B cell (primary cell): Measurements from ENCODE around the gene GALNT10. TPM values are rescaled to one million over a fixed set of nuclear protein-coding genes. Genes with fewer than 3 reads are reported as not detected.

ENCODE experiments used
- ATAC-seq: fragments of 200-7000 bp; cut with Tn5 transposase; one replicate; pipeline ENCODE4 v1.10.0; 2021; ENCODE audit warnings: low read depth, mild to moderate bottlenecking, moderate number of reproducible peaks, moderate library complexity
- CTCF ChIA-PET: fragments of 350-600 bp; sonication (Branson Sonifier 250); formaldehyde crosslinking; loops from one replicate; lab custom pipeline; 2021; ENCODE audit warnings: antibody characterized with exemption, inconsistent platforms; lab: Charles Lee
- POLR2A ChIA-PET: fragments of 350-600 bp; sonication (Branson Sonifier 250); formaldehyde crosslinking; loops from one replicate; lab custom pipeline; 2021; ENCODE audit warnings: antibody characterized with exemption; lab: Charles Lee
- DNase-seq: peaks from one replicate; pipeline ENCODE4 v3.0.0; 2013
- H2AFZ ChIP-seq: 2 replicates; pipeline ENCODE4 v1.6.1; 2012; ENCODE audit warnings: mild to moderate bottlenecking, low read depth, low read length; ENCODE audit not compliant: insufficient read depth, poor library complexity, severe bottlenecking
- H3K27ac ChIP-seq, 2 donors: 1 replicate in 1 of 2; 2 replicates in 1 of 2; pipeline ENCODE4 v1.5.1; 2012 to 2013; ENCODE audit warnings: low read length in 2 of 2, mild to moderate bottlenecking in 2 of 2, moderate library complexity in 1 of 2
- H3K27me3 ChIP-seq, 4 experiments: fragments of 200-600 bp in 1 of 4; sonication (generic) in 1 of 4; replicated peaks in 1 of 4; 1 replicate in 2 of 4; 2 replicates in 2 of 4; pipeline versions ENCODE4 v1.6.1 to v1.7.0; 2013 to 2016; ENCODE audit warnings: low read length in 3 of 4, mild to moderate bottlenecking in 2 of 4, mixed read lengths in 1 of 4, moderate library complexity in 1 of 4; ENCODE audit not compliant: insufficient read depth in 4 of 4, control insufficient read depth in 3 of 4; ENCODE audit errors: control extremely low read depth in 1 of 4
- H3K36me3 ChIP-seq, 2 experiments: replicated peaks in 1 of 2; 1 replicate in 1 of 2; 2 replicates in 1 of 2; pipeline versions ENCODE4 v1.6.1 to v1.7.1; 2013; ENCODE audit warnings: low read length in 1 of 2; ENCODE audit not compliant: insufficient read depth in 2 of 2, control insufficient read depth in 1 of 2; ENCODE audit errors: control extremely low read depth in 1 of 2, extremely low read depth in 1 of 2
- H3K4me1 ChIP-seq, 2 donors: fragments of 200-600 bp in 1 of 2; sonication (generic) in 1 of 2; 1 replicate in 1 of 2; 2 replicates in 1 of 2; pipeline versions ENCODE4 v1.5.1 to v1.6.1; 2013 to 2017; ENCODE audit warnings: low read length in 2 of 2; ENCODE audit not compliant: control insufficient read depth in 2 of 2, insufficient read depth in 2 of 2
- H3K4me2 ChIP-seq: replicated peaks from 2 replicates; pipeline ENCODE3; 2012; ENCODE audit warnings: mild to moderate bottlenecking, low read depth, low read length; ENCODE audit not compliant: poor library complexity, severe bottlenecking
- H3K4me3 ChIP-seq, 5 experiments: fragments of 200-600 bp in 1 of 5; sonication (generic) in 1 of 5; 1 replicate in 3 of 5; 2 replicates in 2 of 5; pipeline versions ENCODE4 v1.5.1 to v1.7.0; 2011 to 2016; ENCODE audit warnings: low read length in 4 of 5, mild to moderate bottlenecking in 4 of 5, low read depth in 2 of 5, control low read depth in 1 of 5, moderate library complexity in 1 of 5; ENCODE audit not compliant: insufficient read depth in 1 of 5; ENCODE audit errors: control extremely low read depth in 1 of 5, extremely low read depth in 1 of 5
- H3K79me2 ChIP-seq: fragments of 200-600 bp; sonication (generic); one replicate; pipeline ENCODE4 v1.6.0; 2016; ENCODE audit warnings: low read length; ENCODE audit not compliant: control insufficient read depth, insufficient read depth
- H3K9ac ChIP-seq: fragments of 200-600 bp; sonication (generic); 2 replicates; pipeline ENCODE4 v1.6.1; 2017; ENCODE audit warnings: mild to moderate bottlenecking, low read length, moderate library complexity
- H3K9me3 ChIP-seq, 3 donors: one replicate each; pipeline versions ENCODE4 v1.6.1 to v1.7.1; 2013; ENCODE audit warnings: low read length in 2 of 3; ENCODE audit not compliant: control insufficient read depth in 2 of 3, insufficient read depth in 1 of 3; ENCODE audit errors: control extremely low read depth in 1 of 3
- H4K20me1 ChIP-seq: 2 replicates; pipeline ENCODE4 v1.6.0; 2012; ENCODE audit warnings: mild to moderate bottlenecking, low read length; ENCODE audit not compliant: insufficient read depth, control insufficient read depth, poor library complexity, severe bottlenecking
- H3K27ac Mint-ChIP-seq: one replicate; pipeline ENCODE4 v1.8.0; 2021; ENCODE audit warnings: mixed read lengths
- H3K27me3 Mint-ChIP-seq: one replicate; pipeline ENCODE4 v1.8.0; 2021; ENCODE audit warnings: mixed read lengths
- H3K4me1 Mint-ChIP-seq: one replicate; pipeline ENCODE4 v1.8.0; 2021; ENCODE audit warnings: mixed read lengths
- H3K4me3 Mint-ChIP-seq: one replicate; pipeline ENCODE4 v1.8.0; 2021; ENCODE audit warnings: mixed read lengths
- H3K9me3 Mint-ChIP-seq: one replicate; pipeline ENCODE4 v1.8.0; 2022; ENCODE audit warnings: mixed read lengths; ENCODE audit not compliant: insufficient read depth
- CTCF ChIP-seq: fragments of 200-600 bp; IDR thresholded peaks from one replicate; pipeline ENCODE4 v1.8.0; 2022; ENCODE audit warnings: antibody characterized with exemption, mild to moderate bottlenecking
- EZH2 ChIP-seq: IDR thresholded peaks from 2 replicates; pipeline ENCODE4 v1.6.1; 2012; ENCODE audit warnings: borderline replicate concordance, low read depth, mild to moderate bottlenecking, moderate library complexity, low read length; ENCODE audit not compliant: insufficient read depth, poor library complexity, severe bottlenecking
- WGBS: methylation state at CpG from one replicate; pipeline ENCODE4 v1.1.5; 2013; ENCODE audit warnings: missing lambda C conversion rate; ENCODE audit not compliant: insufficient coverage; 5-methylcytosine and 5-hydroxymethylcytosine counted together
- intact Hi-C: fragments of 100-400 bp; cut with micrococcal nuclease; formaldehyde crosslinking; loops from one replicate; pipeline ENCODE4 v1.10.0; 2022
- polyA plus RNA-seq: library from polyadenylated mRNA; depleted of rRNA; stranded (reverse); fragments of >200 nt; gene quantifications from 2 replicates; pipeline ENCODE4 v1.2.3, GENCODE V29; 2012
- total RNA-seq, 2 donors: library from RNA; stranded (reverse); fragments of 120-200 nt in 1 of 2; gene quantifications; 1 replicate in 1 of 2; 2 replicates in 1 of 2; pipeline versions ENCODE4 v1.2.3 to v1.2.4, GENCODE V29; 2013 to 2022

Gene GALNT10
- total and polyA plus RNA-seq, 2 donors (not counting 1 experiment from before 2014, with no cell fraction given): 27.7 to 42.8 TPM

- Mint-ChIP-seq H3K4me1 (peaks cover 38% of the 10 kb centered on the region), H3K27ac (no peak overlapping the region), H3K9me3 (no peaks in the 10 kb centered on the region), H3K27me3 (no peaks in the 10 kb centered on the region), H3K4me3 (no peak overlapping the region)
- H3K4me3 ChIP-seq: no peak overlapping the region
- H2AFZ ChIP-seq: no peak overlapping the region
- H3K79me2 ChIP-seq: peaks cover 3% of the 10 kb centered on the region
- CTCF ChIA-PET: no interaction called here
- WGBS: no CpG with 5 or more reads among the region's 1 CpG
- no peaks in the 10 kb centered on the region for H4K20me1 ChIP-seq
- POLR2A ChIA-PET: no interaction called here
- TF ChIP-seq CTCF: no peak
- no peak for TF ChIP-seq EZH2
- no peaks in the 10 kb centered on the region for H3K27me3 ChIP-seq
- ATAC-seq (no peak), DNase-seq (no peak)
- H3K4me1 ChIP-seq: peaks cover 34 to 35% of the 10 kb centered on the region in 2 donors
- H3K4me2 ChIP-seq: no peak overlapping the region
- intact Hi-C loops: no loop called here
- no peaks in the 10 kb centered on the region for H3K9me3 ChIP-seq
- H3K36me3 ChIP-seq: no peaks in the 10 kb centered on the region
- H3K27ac ChIP-seq: no peak overlapping the region
- H3K9ac ChIP-seq: no peak overlapping the region
These were observed 80.9 kb downstream of the GALNT10 start for GRCh38 chr5:154271466-154271865.

- H3K27ac ChIP-seq: peak overlapping the region in 1 of 2 donors; percentile 56
- peaks cover 38% of the 10 kb centered on the region for H3K4me1 Mint-ChIP-seq
- ChIA-PET CTCF (no interaction called here), POLR2A (no interaction called here)
- no peak overlapping the region for H3K4me3 ChIP-seq
- intact Hi-C loops: no loop called here
- no peaks in the 10 kb centered on the region for H3K36me3 ChIP-seq
- no peak for ATAC-seq
- no peaks in the 10 kb centered on the region for H3K27me3 Mint-ChIP-seq
- H3K4me2 ChIP-seq: no peak overlapping the region
- H3K27ac Mint-ChIP-seq: peak overlapping the region; percentile 86
- TF ChIP-seq EZH2: no peak
- TF ChIP-seq CTCF: no peak
- H3K9me3 ChIP-seq: no peaks in the 10 kb centered on the region
- no peak overlapping the region for H2AFZ ChIP-seq
- no peaks in the 10 kb centered on the region for H3K27me3 ChIP-seq
- H3K4me1 ChIP-seq: peaks cover 34 to 35% of the 10 kb centered on the region in 2 donors
- 80% methylated on average over 3 of the region's 6 CpGs for WGBS
- H3K79me2 ChIP-seq: peaks cover 8% of the 10 kb centered on the region
- no peak overlapping the region for H3K9ac ChIP-seq
- no peaks in the 10 kb centered on the region for H3K9me3 Mint-ChIP-seq
- no peak overlapping the region for H3K4me3 Mint-ChIP-seq
- no peaks in the 10 kb centered on the region for H4K20me1 ChIP-seq
- no peak for DNase-seq
These were observed 81.5 kb downstream of the GALNT10 start for GRCh38 chr5:154271936-154272514.
